HepG2 (cell line): Measurements from ENCODE around the gene DCN. TPM values are rescaled to one million over a fixed set of nuclear protein-coding genes. Genes with fewer than 3 reads are reported as not detected.

ENCODE experiments used
- ATAC-seq: fragments of 200-7000 bp; cut with Tn5 transposase; 3 replicates; pipeline ENCODE4 v1.9.1; 2020; ENCODE audit warnings: mild to moderate bottlenecking, moderate library complexity
- BruUV-seq: library from RNA; stranded (reverse); fragments of 400-500 nt; replicated peaks from 2 replicates; lab custom pipeline; 2021; lab: Mats Ljungman, UMichigan
- CTCF ChIA-PET: fragments of 300-600 bp; formaldehyde crosslinking; extraction: SDS; loops from one replicate; lab custom pipeline; 2021; ENCODE audit warnings: low total read pairs, inconsistent platforms, low intra/inter-chr PET ratio; lab: Yijun Ruan, JAX
- POLR2A ChIA-PET: fragments of 350-600 bp; sonication (Branson Sonifier 250); formaldehyde crosslinking; loops from one replicate; lab custom pipeline; 2020; ENCODE audit warnings: antibody characterized with exemption, inconsistent platforms; lab: Yijun Ruan, JAX
- DNase-seq: peaks from one replicate; pipeline ENCODE4 v3.0.0-alpha.2; 2015; ENCODE audit warnings: low spot score
- FAIRE-seq: peaks from 3 replicates; lab custom pipeline; 2011; peaks lifted over from hg19 to GRCh38; lab: Jason Lieb, UNC
- H2AFZ ChIP-seq: one replicate; pipeline ENCODE4 v1.6.1; 2011; ENCODE audit warnings: low read length, inconsistent platforms
- H3K27ac ChIP-seq: fragments of 300-600 bp; 3 replicates; pipeline ENCODE4 v1.8.0; 2011; ENCODE audit warnings: mixed run types, mild to moderate bottlenecking, mixed read lengths, low read length, inconsistent platforms; ENCODE audit not compliant: insufficient read depth; ENCODE audit errors: extremely low read length
- H3K27me3 ChIP-seq, 2 experiments: fragments of 200-600 bp in 1 of 2; 2 replicates in 1 of 2; 3 replicates in 1 of 2; pipeline versions ENCODE4 v1.6.0 to v1.8.0; 2011; ENCODE audit warnings: low read length in 2 of 2, mild to moderate bottlenecking in 2 of 2, moderate library complexity in 2 of 2, inconsistent platforms in 1 of 2; ENCODE audit not compliant: insufficient read depth in 2 of 2, control insufficient read depth in 1 of 2
- H3K36me3 ChIP-seq, 2 experiments: fragments of 200-600 bp in 1 of 2; replicated peaks in 1 of 2; 2 replicates in 1 of 2; 3 replicates in 1 of 2; pipeline versions ENCODE4 v1.5.1 to v1.8.0; 2011; ENCODE audit warnings: low read length in 2 of 2, inconsistent platforms in 1 of 2; ENCODE audit not compliant: insufficient read depth in 2 of 2, control insufficient read depth in 1 of 2
- H3K4me1 ChIP-seq: 2 replicates; pipeline ENCODE4 v1.5.1; 2012; ENCODE audit warnings: low read length, inconsistent platforms; ENCODE audit not compliant: insufficient read depth
- H3K4me2 ChIP-seq: 2 replicates; pipeline ENCODE4 v1.6.0; 2011; ENCODE audit warnings: low read depth, low read length, inconsistent platforms
- H3K4me3 ChIP-seq, 3 experiments: fragments of 200-600 bp in 1 of 3; sonication (generic), shearing (Covaris generic) in 1 of 3; replicated peaks in 1 of 3; 2 replicates each; pipeline ENCODE4 v1.5.1; 2011 to 2016; ENCODE audit warnings: low read length in 3 of 3, inconsistent platforms in 2 of 3, low read depth in 2 of 3, mild to moderate bottlenecking in 2 of 3, control low read depth in 1 of 3, mixed read lengths in 1 of 3; ENCODE audit not compliant: insufficient read depth in 1 of 3
- H3K79me2 ChIP-seq: one replicate; pipeline ENCODE4 v1.6.1; 2011; ENCODE audit warnings: low read length, inconsistent platforms; ENCODE audit not compliant: insufficient read depth
- H3K9ac ChIP-seq: 2 replicates; pipeline ENCODE4 v1.6.0; 2011; ENCODE audit warnings: mild to moderate bottlenecking, low read depth, low read length, inconsistent platforms; ENCODE audit not compliant: insufficient read depth
- H3K9me3 ChIP-seq: 2 replicates; pipeline ENCODE4 v1.5.1; 2012; ENCODE audit warnings: mild to moderate bottlenecking, low read length
- H4K20me1 ChIP-seq: 2 replicates; pipeline ENCODE4 v1.6.0; 2011; ENCODE audit warnings: inconsistent platforms, mild to moderate bottlenecking, low read length, moderate library complexity; ENCODE audit not compliant: insufficient read depth
- HIVEP1 ChIP-seq: sonication (generic); formaldehyde crosslinking; IDR thresholded peaks from 2 replicates; pipeline ENCODE4 v1.4.0; 2020; ENCODE audit warnings: mild to moderate bottlenecking, missing genetic modification reagents
- HMG20A ChIP-seq: IDR thresholded peaks from 2 replicates; pipeline ENCODE4 v1.6.1; 2016; ENCODE audit warnings: borderline replicate concordance
- ONECUT2 ChIP-seq: sonication (generic); formaldehyde crosslinking; IDR thresholded peaks from 2 replicates; pipeline ENCODE4 v1.4.0; 2020; ENCODE audit warnings: missing genetic modification reagents
- PAX8 ChIP-seq: sonication (generic); formaldehyde crosslinking; IDR thresholded peaks from 2 replicates; pipeline ENCODE4 v1.8.0; 2022; ENCODE audit warnings: mild to moderate bottlenecking, missing genetic modification reagents, borderline replicate concordance
- RBM39 ChIP-seq: fragments of 200-400 bp; formaldehyde crosslinking; IDR thresholded peaks from one replicate; pipeline ENCODE4 v1.6.1; 2018; ENCODE audit warnings: antibody characterized with exemption, mild to moderate bottlenecking, low read depth, low read length; ENCODE audit not compliant: poor library complexity, severe bottlenecking
- REPIN1 ChIP-seq: sonication (generic); formaldehyde crosslinking; IDR thresholded peaks from 2 replicates; pipeline ENCODE4 v1.8.0; 2022; ENCODE audit warnings: missing genetic modification reagents, low read depth, mild to moderate bottlenecking, borderline replicate concordance
- TBX3 ChIP-seq: fragments of 450-650 bp; IDR thresholded peaks from 2 replicates; pipeline ENCODE4 v1.6.1; 2017; ENCODE audit warnings: antibody characterized with exemption, mild to moderate bottlenecking, inconsistent platforms, borderline replicate concordance
- ZC3H4 ChIP-seq: sonication (generic); formaldehyde crosslinking; IDR thresholded peaks from 2 replicates; pipeline ENCODE4 v1.4.0; 2020; ENCODE audit warnings: missing genetic modification reagents, borderline replicate concordance
- ZNF335 ChIP-seq: sonication (generic); formaldehyde crosslinking; IDR thresholded peaks from 2 replicates; pipeline ENCODE4 v1.4.0; 2020; ENCODE audit warnings: missing genetic modification reagents
- ZNF430 ChIP-seq: sonication (generic); formaldehyde crosslinking; IDR thresholded peaks from 2 replicates; pipeline ENCODE4 v1.9.0; 2021; ENCODE audit warnings: mild to moderate bottlenecking, missing genetic modification reagents
- ZNF644 ChIP-seq: IDR thresholded peaks from 2 replicates; pipeline ENCODE4 v1.6.1; 2016; ENCODE audit warnings: low read depth
- ZSCAN12 ChIP-seq: sonication (generic); formaldehyde crosslinking; IDR thresholded peaks from 2 replicates; pipeline ENCODE4 v1.9.0; 2021; ENCODE audit warnings: mild to moderate bottlenecking, missing genetic modification reagents
- WGBS: methylation state at CpG from one replicate; pipeline ENCODE4 v1.1.6; 2017; ENCODE audit warnings: low lambda C conversion rate; 5-methylcytosine and 5-hydroxymethylcytosine counted together
- in situ Hi-C: cut with HindIII; loops from 2 replicates; pipeline ENCODE4 v1.10.0; 2017; ENCODE audit warnings: low pct_unique_long_range_greater_than_20kb; ENCODE audit not compliant: extremely low pct_ligation_motif_present
- intact Hi-C: fragments of 100-400 bp; cut with micrococcal nuclease; formaldehyde crosslinking; loops from one replicate; pipeline ENCODE4 v1.10.0; 2022; ENCODE audit not compliant: unreplicated experiment
- polyA plus RNA-seq, 8 experiments: library from polyadenylated mRNA; depleted of rRNA in 3 of 8; stranded (reverse) in 7 of 8; unstranded in 1 of 8; fragments of >200 nt; fragmentation: Illumina TruSeq in 4 of 8; extraction: Trizol in 4 of 8; gene quantifications; 2 replicates each; pipeline versions ENCODE4 v1.2.1 to v1.2.3, GENCODE V29; 2011 to 2016; ENCODE audit warnings: low read depth in 4 of 8, missing spikeins in 1 of 8, mixed read lengths in 1 of 8; ENCODE audit not compliant: insufficient read depth in 1 of 8
- total RNA-seq, 5 experiments: library from RNA; depleted of rRNA; stranded (reverse); fragments of >200 nt; fragmentation: Illumina TruSeq; extraction: Trizol; gene quantifications; 2 replicates each; pipeline ENCODE4 v1.2.3, GENCODE V29; 2016; ENCODE audit warnings: low read depth in 1 of 5
- TF ChIP-seq, protein P1 (sequence below), 2 experiments: sonication (generic) in 1 of 2; formaldehyde crosslinking in 1 of 2; IDR thresholded peaks; 2 replicates each; pipeline versions ENCODE4 v1.6.1 to v1.9.0; 2014 to 2022; ENCODE audit warnings: antibody characterized with exemption in 1 of 2, borderline replicate concordance in 1 of 2, inconsistent platforms in 1 of 2, low read depth in 1 of 2, missing genetic modification reagents in 1 of 2
- TF ChIP-seq, protein P2 (sequence below): sonication (generic); formaldehyde crosslinking; IDR thresholded peaks from 2 replicates; pipeline ENCODE4 v1.9.0; 2021; ENCODE audit warnings: missing genetic modification reagents, mild to moderate bottlenecking, borderline replicate concordance
- TF ChIP-seq, protein P3 (sequence below): sonication (generic); formaldehyde crosslinking; IDR thresholded peaks from 2 replicates; pipeline ENCODE4 v1.5.1; 2020; ENCODE audit warnings: mild to moderate bottlenecking, missing genetic modification reagents, moderate library complexity

The DCN gene
- total and polyA plus RNA-seq, 2 of the 13 experiments (the other 11 are each of a cell fraction or from before 2014, with no cell fraction given): not detected

DNA sequence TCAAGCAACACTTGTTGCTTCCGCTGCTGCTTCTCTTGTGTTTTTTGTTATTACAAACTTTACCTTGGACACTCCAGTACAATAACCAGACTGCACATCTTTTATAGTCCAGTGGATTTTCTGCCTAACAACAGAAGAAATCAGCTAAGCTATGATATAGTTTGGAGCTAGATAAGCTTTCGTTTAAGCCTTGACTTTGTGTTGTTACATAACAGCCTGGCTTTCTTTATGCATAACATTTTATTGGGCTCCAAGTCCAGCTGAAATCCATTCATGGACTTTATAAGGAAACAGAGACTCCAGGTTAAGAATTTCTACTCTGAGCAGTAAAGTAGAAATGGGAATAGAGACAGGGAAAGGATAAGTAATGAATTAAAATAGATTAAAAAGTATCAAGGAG lies 3.5 kb upstream of the DCN start (continued):
- TF ChIP-seq, protein P1, sequence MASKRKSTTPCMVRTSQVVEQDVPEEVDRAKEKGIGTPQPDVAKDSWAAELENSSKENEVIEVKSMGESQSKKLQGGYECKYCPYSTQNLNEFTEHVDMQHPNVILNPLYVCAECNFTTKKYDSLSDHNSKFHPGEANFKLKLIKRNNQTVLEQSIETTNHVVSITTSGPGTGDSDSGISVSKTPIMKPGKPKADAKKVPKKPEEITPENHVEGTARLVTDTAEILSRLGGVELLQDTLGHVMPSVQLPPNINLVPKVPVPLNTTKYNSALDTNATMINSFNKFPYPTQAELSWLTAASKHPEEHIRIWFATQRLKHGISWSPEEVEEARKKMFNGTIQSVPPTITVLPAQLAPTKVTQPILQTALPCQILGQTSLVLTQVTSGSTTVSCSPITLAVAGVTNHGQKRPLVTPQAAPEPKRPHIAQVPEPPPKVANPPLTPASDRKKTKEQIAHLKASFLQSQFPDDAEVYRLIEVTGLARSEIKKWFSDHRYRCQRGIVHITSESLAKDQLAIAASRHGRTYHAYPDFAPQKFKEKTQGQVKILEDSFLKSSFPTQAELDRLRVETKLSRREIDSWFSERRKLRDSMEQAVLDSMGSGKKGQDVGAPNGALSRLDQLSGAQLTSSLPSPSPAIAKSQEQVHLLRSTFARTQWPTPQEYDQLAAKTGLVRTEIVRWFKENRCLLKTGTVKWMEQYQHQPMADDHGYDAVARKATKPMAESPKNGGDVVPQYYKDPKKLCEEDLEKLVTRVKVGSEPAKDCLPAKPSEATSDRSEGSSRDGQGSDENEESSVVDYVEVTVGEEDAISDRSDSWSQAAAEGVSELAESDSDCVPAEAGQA (IDR thresholded peaks at IDR 0.05; ENCODE audit: low read depth): no peak
- TF ChIP-seq, protein P1 (CRISPR knock-in tag; IDR thresholded peaks at IDR 0.05; ENCODE audit: borderline replicate concordance): no peak
- no peak for TF ChIP-seq RBM39

DNA sequence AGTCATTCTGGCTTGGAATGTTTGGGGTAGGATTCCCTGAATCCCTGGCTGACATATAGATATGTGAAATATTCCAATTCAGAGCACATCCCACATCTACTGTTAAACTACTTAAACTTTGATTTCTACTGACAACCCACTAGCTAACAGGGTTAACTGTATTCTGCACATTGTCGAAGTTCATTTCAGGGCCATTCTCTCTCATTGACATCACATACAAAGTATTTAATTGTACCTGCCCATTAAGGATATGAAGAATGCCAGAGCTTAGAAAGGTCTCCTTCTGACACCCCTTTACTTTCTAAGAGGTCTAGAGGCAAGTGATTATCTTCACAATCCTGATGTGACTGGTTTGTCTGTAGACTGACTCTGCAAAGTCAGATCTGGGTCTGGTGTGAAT lies 2.8 kb upstream of the DCN start:
- Histone ChIP-seq H3K4me2 (no peak overlapping the region), H3K79me2 (no peaks in the 10 kb centered on the region), H2AFZ (no peak overlapping the region), H3K27me3 (no peaks in the 10 kb centered on the region), H3K4me3 (no peak overlapping the region), H3K9ac (no peak overlapping the region), H3K36me3 (no peaks in the 10 kb centered on the region), H4K20me1 (no peaks in the 10 kb centered on the region), H3K9me3 (no peaks in the 10 kb centered on the region), H3K27ac (no peak overlapping the region), H3K4me1 (no peaks in the 10 kb centered on the region)
- in situ Hi-C loops (no loop called here), intact Hi-C loops (no loop called here)
- FAIRE-seq (no peak), ATAC-seq (no peak), DNase-seq (no peak)
- ChIA-PET CTCF (no interaction called here), POLR2A (no interaction called here)
- 5% methylated on average over 1 of the region's 1 CpG for WGBS
- no TSS peak for BruUV-seq
- no peak for TF ChIP-seq HMG20A (CRISPR knock-in tag)
- TF ChIP-seq REPIN1 (CRISPR knock-in tag): no peak
- no peak for TF ChIP-seq TBX3
- TF ChIP-seq ONECUT2 (CRISPR knock-in tag): no peak
- TF ChIP-seq PAX8: no peak
- no peak for TF ChIP-seq HIVEP1 (CRISPR knock-in tag)
- no peak for TF ChIP-seq ZSCAN12 (CRISPR knock-in tag)
- no peak for TF ChIP-seq ZNF335 (CRISPR knock-in tag)
- TF ChIP-seq ZNF430 (CRISPR knock-in tag): no peak
- TF ChIP-seq, protein P2, sequence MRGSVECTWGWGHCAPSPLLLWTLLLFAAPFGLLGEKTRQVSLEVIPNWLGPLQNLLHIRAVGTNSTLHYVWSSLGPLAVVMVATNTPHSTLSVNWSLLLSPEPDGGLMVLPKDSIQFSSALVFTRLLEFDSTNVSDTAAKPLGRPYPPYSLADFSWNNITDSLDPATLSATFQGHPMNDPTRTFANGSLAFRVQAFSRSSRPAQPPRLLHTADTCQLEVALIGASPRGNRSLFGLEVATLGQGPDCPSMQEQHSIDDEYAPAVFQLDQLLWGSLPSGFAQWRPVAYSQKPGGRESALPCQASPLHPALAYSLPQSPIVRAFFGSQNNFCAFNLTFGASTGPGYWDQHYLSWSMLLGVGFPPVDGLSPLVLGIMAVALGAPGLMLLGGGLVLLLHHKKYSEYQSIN (CRISPR knock-in tag): no peak
- TF ChIP-seq ZNF644: no peak
- TF ChIP-seq, protein P3, sequence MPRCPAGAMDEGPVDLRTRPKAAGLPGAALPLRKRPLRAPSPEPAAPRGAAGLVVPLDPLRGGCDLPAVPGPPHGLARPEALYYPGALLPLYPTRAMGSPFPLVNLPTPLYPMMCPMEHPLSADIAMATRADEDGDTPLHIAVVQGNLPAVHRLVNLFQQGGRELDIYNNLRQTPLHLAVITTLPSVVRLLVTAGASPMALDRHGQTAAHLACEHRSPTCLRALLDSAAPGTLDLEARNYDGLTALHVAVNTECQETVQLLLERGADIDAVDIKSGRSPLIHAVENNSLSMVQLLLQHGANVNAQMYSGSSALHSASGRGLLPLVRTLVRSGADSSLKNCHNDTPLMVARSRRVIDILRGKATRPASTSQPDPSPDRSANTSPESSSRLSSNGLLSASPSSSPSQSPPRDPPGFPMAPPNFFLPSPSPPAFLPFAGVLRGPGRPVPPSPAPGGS (CRISPR knock-in tag): no peak
- TF ChIP-seq ZC3H4 (CRISPR knock-in tag): no peak
